ENCODE data around the gene TNP2.

TNP2 gene

DNA sequence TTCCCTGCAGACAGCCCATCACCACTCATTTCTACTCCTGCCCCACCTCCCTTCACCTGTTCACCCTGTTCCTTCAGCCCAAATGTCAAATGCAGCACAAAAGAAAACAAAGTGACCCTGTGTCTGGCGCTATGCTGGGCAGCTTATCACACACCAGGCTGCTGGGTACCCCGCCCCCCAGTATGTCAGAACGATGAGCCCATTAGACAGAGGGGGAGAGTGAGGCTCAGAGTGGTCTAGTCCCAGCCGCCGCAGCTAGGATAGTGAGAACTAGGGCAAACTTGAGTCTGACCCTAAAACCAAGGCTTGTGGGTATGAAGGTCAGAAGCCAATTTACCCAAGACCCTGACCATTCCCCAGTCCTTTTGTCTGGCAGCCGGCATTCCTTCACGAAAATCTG, 4.0 kb downstream of the TNP2 start:
- no peak overlapping the region for H3K27ac ChIP-seq (ENCODE audit: low read depth, low read length)
- H3K9me3 ChIP-seq (ENCODE audit: control insufficient read depth in 5 of 5, low read length in 5 of 5): no peaks in the 10 kb centered on the region
- no peaks in the 10 kb centered on the region for H3K36me3 ChIP-seq (ENCODE audit: control insufficient read depth in 5 of 5, insufficient read depth in 5 of 5, low read length in 5 of 5)
- H3K4me3 ChIP-seq (ENCODE audit: low read depth in 1 of 5, low read length in 5 of 5): no peak overlapping the region
- H3K4me1 ChIP-seq (ENCODE audit: control insufficient read depth in 5 of 5, insufficient read depth in 5 of 5, low read length in 5 of 5): peaks cover 0 to 12% (median 4%) of the 10 kb centered on the region in 5 donors
- H3K27me3 ChIP-seq (ENCODE audit: control insufficient read depth in 5 of 5, insufficient read depth in 4 of 5, low read length in 5 of 5): no peaks in the 10 kb centered on the region
- no peak overlapping the region for H3K9ac ChIP-seq (ENCODE audit: low read length in 5 of 5)

DNA sequence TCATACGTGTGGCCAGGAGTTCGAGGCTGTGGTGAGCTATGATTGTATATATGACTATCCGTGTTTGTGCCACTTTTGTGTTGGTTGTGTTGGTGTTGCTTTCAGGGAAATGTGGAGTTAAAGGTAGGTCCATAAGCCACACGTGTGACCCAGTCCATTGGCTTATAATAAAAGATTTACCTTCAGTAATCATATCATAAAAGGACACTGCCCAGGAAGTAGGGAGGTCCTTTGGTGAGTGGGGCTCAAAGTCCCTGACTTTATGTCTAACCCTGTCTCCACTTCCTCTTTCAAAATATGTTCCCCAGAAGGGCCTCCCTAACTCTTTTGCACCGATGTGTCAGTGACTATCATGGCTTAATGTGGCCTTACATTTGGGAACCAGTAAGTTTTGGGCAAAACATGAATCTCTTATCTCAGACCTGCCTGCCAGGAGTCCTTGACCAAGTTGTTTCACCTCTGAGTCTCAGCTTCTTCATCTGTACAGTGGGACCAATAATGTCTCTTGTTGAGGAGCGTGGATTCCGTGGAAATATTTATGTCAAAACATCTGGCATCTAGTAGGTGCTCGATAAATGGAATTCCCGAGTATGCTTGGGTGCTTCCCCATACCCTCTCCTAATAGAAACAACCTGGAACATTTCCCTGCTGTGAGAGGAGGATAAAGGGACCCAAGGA, 4.8 kb downstream of the TNP2 start:
- Histone ChIP-seq H3K36me3 (ENCODE audit: control insufficient read depth in 5 of 5, insufficient read depth in 5 of 5, low read length in 5 of 5) (no peaks in the 10 kb centered on the region), H3K27ac (ENCODE audit: low read depth, low read length) (no peak overlapping the region), H3K4me1 (ENCODE audit: control insufficient read depth in 5 of 5, insufficient read depth in 5 of 5, low read length in 5 of 5) (peaks cover 2 to 16% (median 6%) of the 10 kb centered on the region in 5 donors), H3K4me3 (ENCODE audit: low read depth in 1 of 5, low read length in 5 of 5) (no peak overlapping the region), H3K9ac (ENCODE audit: low read length in 5 of 5) (no peak overlapping the region), H3K27me3 (ENCODE audit: control insufficient read depth in 5 of 5, insufficient read depth in 4 of 5, low read length in 5 of 5) (no peaks in the 10 kb centered on the region), H3K9me3 (ENCODE audit: control insufficient read depth in 5 of 5, low read length in 5 of 5) (no peaks in the 10 kb centered on the region)

DNA sequence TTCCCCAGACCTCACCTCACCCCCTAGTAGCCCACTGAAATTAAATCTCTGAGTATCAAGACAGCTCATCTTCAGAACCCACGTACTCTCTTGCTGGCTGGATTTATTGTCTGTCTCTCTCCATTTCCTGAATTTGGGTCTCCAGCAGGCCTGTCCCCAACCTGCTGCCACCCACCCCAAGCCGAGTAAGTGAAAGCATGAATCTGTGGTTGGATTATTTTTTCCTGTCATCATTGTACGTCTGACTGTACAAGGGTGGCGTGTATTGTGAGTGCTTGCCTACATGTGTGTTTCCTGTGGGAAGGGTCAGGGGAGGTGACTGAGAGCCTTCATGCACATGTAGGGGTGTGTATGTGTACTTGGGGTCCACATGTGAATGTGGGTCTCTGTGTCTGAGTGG, 5.4 kb downstream of the TNP2 start:
- Histone ChIP-seq H3K4me3 (ENCODE audit: low read depth in 1 of 5, low read length in 5 of 5) (no peak overlapping the region), H3K9ac (ENCODE audit: low read length in 5 of 5) (no peak overlapping the region), H3K27ac (ENCODE audit: low read depth, low read length) (no peak overlapping the region), H3K36me3 (ENCODE audit: control insufficient read depth in 5 of 5, insufficient read depth in 5 of 5, low read length in 5 of 5) (no peaks in the 10 kb centered on the region), H3K27me3 (ENCODE audit: control insufficient read depth in 5 of 5, insufficient read depth in 4 of 5, low read length in 5 of 5) (no peaks in the 10 kb centered on the region), H3K9me3 (ENCODE audit: control insufficient read depth in 5 of 5, low read length in 5 of 5) (no peaks in the 10 kb centered on the region), H3K4me1 (ENCODE audit: control insufficient read depth in 5 of 5, insufficient read depth in 5 of 5, low read length in 5 of 5) (peaks cover 7 to 22% (median 11%) of the 10 kb centered on the region in 5 donors)

DNA sequence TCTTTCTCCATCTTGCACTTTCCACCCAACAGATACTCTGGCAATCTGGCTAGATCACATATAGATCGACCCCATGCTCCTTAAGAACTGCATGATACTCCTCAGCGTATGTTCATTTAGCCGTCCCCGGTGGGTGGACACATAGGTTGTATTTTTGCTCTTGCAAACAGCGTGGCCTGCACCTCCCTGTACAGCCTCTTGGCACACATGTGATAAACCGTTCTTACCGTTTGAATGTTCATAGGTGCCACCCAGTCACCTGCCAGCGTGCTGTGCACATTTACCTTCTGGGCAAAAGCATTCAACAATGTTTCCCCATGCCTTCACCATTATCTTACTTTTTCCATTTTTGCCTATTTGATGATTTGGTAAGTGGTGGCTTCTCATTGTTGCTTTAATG, 6.2 kb downstream of the TNP2 start:
- H3K9ac ChIP-seq (ENCODE audit: low read length in 5 of 5): no peak overlapping the region
- H3K9me3 ChIP-seq (ENCODE audit: control insufficient read depth in 5 of 5, low read length in 5 of 5): no peaks in the 10 kb centered on the region
- no peaks in the 10 kb centered on the region for H3K27me3 ChIP-seq (ENCODE audit: control insufficient read depth in 5 of 5, insufficient read depth in 4 of 5, low read length in 5 of 5)
- H3K36me3 ChIP-seq (ENCODE audit: control insufficient read depth in 5 of 5, insufficient read depth in 5 of 5, low read length in 5 of 5): no peaks in the 10 kb centered on the region
- H3K4me1 ChIP-seq (ENCODE audit: control insufficient read depth in 5 of 5, insufficient read depth in 5 of 5, low read length in 5 of 5): peaks cover 8 to 28% (median 18%) of the 10 kb centered on the region in 5 donors
- H3K4me3 ChIP-seq (ENCODE audit: low read depth in 1 of 5, low read length in 5 of 5): no peak overlapping the region
- no peak overlapping the region for H3K27ac ChIP-seq (ENCODE audit: low read depth, low read length)

DNA sequence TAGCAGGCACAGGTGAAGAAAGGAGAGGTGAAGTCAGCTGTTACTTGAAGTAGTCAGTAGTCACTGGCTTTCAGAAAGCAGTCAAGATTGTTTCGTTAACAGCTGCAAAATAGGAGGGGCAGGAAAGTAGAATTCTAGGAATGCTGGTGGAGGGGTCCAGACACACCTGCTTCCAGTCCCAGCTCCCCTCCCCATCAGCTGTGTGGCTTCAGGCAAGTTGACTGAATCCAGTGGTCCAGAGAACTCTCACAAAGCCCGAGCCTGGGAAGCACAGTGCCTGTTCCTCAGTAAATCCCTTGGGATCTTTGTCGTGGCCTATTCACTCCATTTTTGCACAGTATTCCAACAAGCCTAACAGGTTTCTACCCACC, 8.5 kb downstream of the TNP2 start:
- Histone ChIP-seq H3K27me3 (ENCODE audit: control insufficient read depth in 5 of 5, insufficient read depth in 4 of 5, low read length in 5 of 5) (no peaks in the 10 kb centered on the region), H3K27ac (ENCODE audit: low read depth, low read length) (no peak overlapping the region), H3K9me3 (ENCODE audit: control insufficient read depth in 5 of 5, low read length in 5 of 5) (no peaks in the 10 kb centered on the region), H3K4me3 (ENCODE audit: low read depth in 1 of 5, low read length in 5 of 5) (no peak overlapping the region), H3K9ac (ENCODE audit: low read length in 5 of 5) (no peak overlapping the region), H3K36me3 (ENCODE audit: control insufficient read depth in 5 of 5, insufficient read depth in 5 of 5, low read length in 5 of 5) (no peaks in the 10 kb centered on the region), H3K4me1 (ENCODE audit: control insufficient read depth in 5 of 5, insufficient read depth in 5 of 5, low read length in 5 of 5) (peaks cover 11 to 40% (median 25%) of the 10 kb centered on the region in 5 donors)

DNA sequence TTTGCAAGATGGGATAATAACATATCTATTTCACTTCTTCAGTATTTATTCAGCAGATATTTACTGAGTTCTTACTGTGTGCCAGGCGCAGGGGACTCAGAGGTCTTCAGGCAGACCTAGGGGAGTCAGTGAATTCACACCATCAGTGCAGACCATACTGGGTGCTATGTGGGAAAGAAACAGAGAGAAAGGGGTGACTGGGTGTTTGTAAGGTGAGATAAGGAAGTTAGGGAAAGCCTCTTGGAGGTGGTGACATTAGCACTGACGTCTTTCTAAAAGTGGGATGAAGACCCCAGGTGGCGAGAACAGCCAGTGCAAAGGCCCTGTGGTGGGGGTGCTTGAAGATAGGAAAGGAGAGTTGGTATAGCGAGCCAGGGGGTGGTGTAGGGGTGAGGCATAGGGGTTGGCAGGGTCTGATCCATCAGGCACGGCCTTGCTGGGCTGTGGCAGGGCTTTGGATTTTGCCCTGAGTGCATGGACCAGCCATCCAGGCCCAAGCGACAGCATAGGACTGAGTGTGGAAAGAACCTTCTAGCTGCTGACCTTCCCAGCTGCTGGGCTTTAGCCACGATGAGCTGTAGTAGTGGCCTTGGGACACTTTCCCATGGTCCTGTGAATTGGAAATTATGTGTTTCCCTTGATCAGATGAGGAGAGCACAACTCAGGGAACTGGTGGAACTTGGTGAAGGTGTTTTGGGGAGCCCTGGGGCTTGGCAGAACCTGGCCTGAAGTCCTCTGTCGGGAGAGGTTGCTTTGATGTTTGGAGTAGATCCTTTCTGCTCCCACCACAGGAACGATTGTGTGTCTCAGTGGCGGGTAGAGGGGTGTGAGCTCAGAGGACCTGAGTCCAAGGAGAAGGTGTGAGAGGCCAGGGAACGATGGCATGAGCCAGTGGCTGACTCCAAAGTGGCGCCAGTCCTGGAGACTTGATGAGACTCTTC, 9.2 kb downstream of the TNP2 start:
- Histone ChIP-seq H3K4me3 (ENCODE audit: low read depth in 1 of 5, low read length in 5 of 5) (no peak overlapping the region), H3K4me1 (ENCODE audit: control insufficient read depth in 5 of 5, insufficient read depth in 5 of 5, low read length in 5 of 5) (peaks cover 11 to 47% (median 27%) of the 10 kb centered on the region in 5 donors), H3K9me3 (ENCODE audit: control insufficient read depth in 5 of 5, low read length in 5 of 5) (no peaks in the 10 kb centered on the region), H3K9ac (ENCODE audit: low read length in 5 of 5) (peak overlapping the region in 1 of 5 donors; percentile 7), H3K36me3 (ENCODE audit: control insufficient read depth in 5 of 5, insufficient read depth in 5 of 5, low read length in 5 of 5) (no peaks in the 10 kb centered on the region), H3K27ac (ENCODE audit: low read depth, low read length) (peak overlapping the region; percentile 9), H3K27me3 (ENCODE audit: control insufficient read depth in 5 of 5, insufficient read depth in 4 of 5, low read length in 5 of 5) (no peaks in the 10 kb centered on the region)

DNA sequence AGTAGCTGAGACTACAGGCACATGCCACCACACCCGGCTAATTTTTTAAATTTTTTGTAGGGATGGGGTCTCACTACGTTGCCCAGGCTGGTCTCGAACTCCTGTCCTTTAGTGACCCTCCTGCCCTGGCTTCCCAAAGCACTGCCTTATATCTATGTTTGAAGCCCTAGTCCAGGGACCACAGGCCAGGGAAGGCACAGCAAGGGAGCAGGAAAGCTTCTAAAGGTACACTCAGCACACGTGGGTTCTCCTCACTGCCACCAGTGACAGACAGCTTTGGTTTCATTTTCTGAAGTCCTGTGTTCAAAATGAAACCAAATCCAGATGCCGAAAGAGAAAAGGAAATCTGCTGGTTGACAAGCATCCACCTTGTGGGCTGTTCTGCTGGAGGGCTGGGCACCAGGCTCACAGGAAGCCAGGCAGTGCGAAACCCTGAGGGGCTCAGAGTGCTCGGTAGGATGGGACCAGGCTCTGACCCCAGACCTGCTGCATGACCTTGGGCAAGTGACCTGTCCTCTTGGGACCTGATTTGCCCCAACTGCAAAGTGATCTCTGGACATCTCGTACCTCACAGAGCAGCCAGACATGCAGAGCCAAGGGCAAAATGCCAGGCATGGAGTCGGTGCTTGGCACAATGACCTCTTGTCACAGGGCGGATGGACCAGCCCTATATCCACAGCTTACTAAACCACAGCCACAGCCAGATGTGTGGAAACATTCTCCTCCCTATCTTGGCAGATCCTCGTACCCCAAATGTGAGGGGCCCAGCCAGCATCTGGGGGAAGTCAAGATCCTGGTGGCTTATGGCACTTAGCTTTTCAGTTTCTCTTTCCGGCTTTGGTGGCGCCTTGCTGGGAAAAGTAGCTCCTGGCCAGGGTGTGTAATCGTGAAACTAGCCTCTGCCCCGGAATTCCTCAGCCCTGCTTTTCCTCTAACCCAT, 10.3 kb downstream of the TNP2 start:
- H3K27ac ChIP-seq (ENCODE audit: low read depth, low read length): peak overlapping the region; percentile 9
- peaks cover 11 to 56% (median 33%) of the 10 kb centered on the region in 5 donors for H3K4me1 ChIP-seq (ENCODE audit: control insufficient read depth in 5 of 5, insufficient read depth in 5 of 5, low read length in 5 of 5)
- H3K9ac ChIP-seq (ENCODE audit: low read length in 5 of 5): peak overlapping the region in 3 of 5 donors; percentile 7 to 49 (median 34)

DNA sequence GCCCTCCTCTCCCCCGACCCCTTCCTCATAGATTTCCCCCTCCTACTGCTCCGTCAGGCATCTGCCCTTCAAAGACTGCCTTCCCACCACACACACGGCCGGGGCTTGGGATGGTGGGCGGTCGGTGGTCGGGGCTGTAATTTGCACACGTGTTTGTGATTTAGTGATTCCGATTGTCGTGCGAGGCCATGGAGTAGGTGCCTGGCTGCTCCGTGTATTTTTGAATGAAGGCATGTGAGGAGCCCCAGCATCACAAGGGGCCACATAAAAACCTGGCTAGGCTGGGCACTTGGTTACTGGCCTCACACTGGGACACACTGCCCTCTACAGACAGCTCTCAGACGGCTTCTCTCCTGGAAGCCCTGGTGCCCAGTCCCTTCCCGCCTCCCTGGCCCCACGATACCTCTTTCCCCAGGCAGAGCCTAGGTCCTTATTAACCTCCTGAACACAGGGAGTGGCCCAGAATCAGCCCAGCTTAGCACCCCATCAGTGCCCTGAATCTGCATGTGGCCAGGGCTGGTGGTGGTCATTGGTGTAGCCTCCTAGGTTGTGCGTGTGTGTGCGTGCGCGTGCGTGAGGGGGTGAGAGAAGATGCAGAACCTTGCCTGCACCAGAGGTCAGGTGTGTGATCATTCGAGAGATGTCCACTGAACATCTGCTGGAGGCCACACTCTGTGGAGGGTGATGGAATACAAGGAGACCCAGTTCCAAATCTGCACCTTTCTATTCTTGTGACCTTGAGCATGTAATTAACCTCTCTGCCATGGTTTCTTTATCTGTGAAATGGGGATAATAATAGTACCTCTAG, 11.8 kb downstream of the TNP2 start:
- Histone ChIP-seq H3K4me3 (ENCODE audit: low read depth in 1 of 5, low read length in 5 of 5) (peak overlapping the region; percentile 75 to 93 (median 80)), H3K4me1 (ENCODE audit: control insufficient read depth in 5 of 5, insufficient read depth in 5 of 5, low read length in 5 of 5) (peaks cover 11 to 65% (median 39%) of the 10 kb centered on the region in 5 donors), H3K9ac (ENCODE audit: low read length in 5 of 5) (peak overlapping the region in 4 of 5 donors; percentile 64 to 96 (median 94)), H3K27ac (ENCODE audit: low read depth, low read length) (peak overlapping the region; percentile 96), H3K9me3 (ENCODE audit: control insufficient read depth in 5 of 5, low read length in 5 of 5) (no peaks in the 10 kb centered on the region), H3K27me3 (ENCODE audit: control insufficient read depth in 5 of 5, insufficient read depth in 4 of 5, low read length in 5 of 5) (no peaks in the 10 kb centered on the region), H3K36me3 (ENCODE audit: control insufficient read depth in 5 of 5, insufficient read depth in 5 of 5, low read length in 5 of 5) (peaks cover 0 to 6% (median 0%) of the 10 kb centered on the region in 5 donors)

More for the DNA sequence above, 10.3 kb downstream of the TNP2 start:
- H3K4me3 ChIP-seq (ENCODE audit: low read depth in 1 of 5, low read length in 5 of 5): peak overlapping the region; percentile 23 to 58 (median 38)
- H3K9me3 ChIP-seq (ENCODE audit: control insufficient read depth in 5 of 5, low read length in 5 of 5): no peaks in the 10 kb centered on the region
- H3K36me3 ChIP-seq (ENCODE audit: control insufficient read depth in 5 of 5, insufficient read depth in 5 of 5, low read length in 5 of 5): peaks cover 0 to 2% (median 0%) of the 10 kb centered on the region in 5 donors
- H3K27me3 ChIP-seq (ENCODE audit: control insufficient read depth in 5 of 5, insufficient read depth in 4 of 5, low read length in 5 of 5): no peaks in the 10 kb centered on the region

DNA sequence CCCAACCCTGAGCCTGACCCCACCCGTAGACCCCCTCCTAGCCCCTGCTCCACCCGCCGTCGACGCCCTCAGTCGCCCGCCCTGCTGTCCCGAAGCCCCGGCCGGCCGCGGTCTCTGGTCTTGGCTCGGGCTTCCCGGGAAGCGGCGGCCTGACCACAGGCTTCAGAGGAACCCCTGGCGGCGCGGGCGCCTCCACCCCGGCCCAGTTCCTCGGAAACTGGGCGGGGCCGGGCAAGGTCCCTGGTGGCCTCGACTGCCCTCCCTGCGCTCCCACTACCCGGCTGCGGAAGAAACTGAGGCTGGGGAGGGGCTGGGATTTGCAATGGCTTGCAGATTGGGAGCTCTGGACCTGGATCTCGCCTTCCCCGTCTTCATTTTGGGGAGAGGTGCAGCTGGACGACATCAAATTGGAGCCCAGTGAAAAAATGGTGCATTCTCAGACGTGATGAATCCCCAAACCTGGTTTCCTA, 12.4 kb downstream of the TNP2 start:
- Histone ChIP-seq H3K36me3 (ENCODE audit: control insufficient read depth in 5 of 5, insufficient read depth in 5 of 5, low read length in 5 of 5) (peaks cover 0 to 6% (median 0%) of the 10 kb centered on the region in 5 donors), H3K9ac (ENCODE audit: low read length in 5 of 5) (peak overlapping the region in 4 of 5 donors; percentile 88 to 96 (median 94)), H3K4me1 (ENCODE audit: control insufficient read depth in 5 of 5, insufficient read depth in 5 of 5, low read length in 5 of 5) (peaks cover 11 to 61% (median 39%) of the 10 kb centered on the region in 5 donors), H3K27me3 (ENCODE audit: control insufficient read depth in 5 of 5, insufficient read depth in 4 of 5, low read length in 5 of 5) (no peaks in the 10 kb centered on the region), H3K27ac (ENCODE audit: low read depth, low read length) (peak overlapping the region; percentile 96), H3K9me3 (ENCODE audit: control insufficient read depth in 5 of 5, low read length in 5 of 5) (no peaks in the 10 kb centered on the region), H3K4me3 (ENCODE audit: low read depth in 1 of 5, low read length in 5 of 5) (peak overlapping the region; percentile 75 to 93 (median 80))
